ENCODE results near the gene ITGB8. TPM values are rescaled to one million over a fixed set of nuclear protein-coding genes. Genes with fewer than 3 reads are reported as not detected.

Gene ITGB8
- total and polyA plus RNA-seq, 2 of the 4 experiments (the other 2 are of a cell fraction), result 2.6 to 10.2 TPM

DNA sequence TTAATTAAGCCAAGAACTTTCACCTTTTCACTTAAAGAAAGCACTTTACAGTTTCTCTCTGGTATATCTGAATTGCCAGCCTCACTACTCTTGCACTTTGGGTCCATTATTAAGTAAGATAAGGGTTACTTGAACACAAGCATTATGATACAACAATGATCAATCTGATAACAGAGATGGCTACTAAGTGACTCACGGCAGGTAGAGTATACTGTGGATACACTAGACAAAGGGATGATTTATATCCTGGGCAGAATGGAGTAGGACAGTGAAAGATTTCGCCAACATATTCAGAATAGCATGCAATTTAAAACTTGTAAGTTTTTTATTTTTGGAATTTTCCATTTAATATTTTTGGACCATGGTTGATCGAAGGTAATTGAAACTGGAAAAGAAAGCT lies 34.3 kb upstream of the ITGB8 start:
- Histone ChIP-seq H3K36me3 (ENCODE audit: control insufficient read depth, insufficient read depth, low read length) (no peaks in the 10 kb centered on the region), H3K9me3 (ENCODE audit: control insufficient read depth, insufficient read depth, low read length) (no peaks in the 10 kb centered on the region), H4K91ac (ENCODE audit: insufficient read depth, low read depth, low read length) (no peak overlapping the region), H4K8ac (ENCODE audit: low read depth in 2 of 2, low read length in 2 of 2) (no peak overlapping the region), H3K79me1 (ENCODE audit: low read depth in 1 of 2, low read length in 2 of 2) (no peaks in the 10 kb centered on the region), H3K4me2 (ENCODE audit: low read depth, low read length) (no peak overlapping the region), H3K4me1 (ENCODE audit: control insufficient read depth, insufficient read depth, low read length) (peaks cover 2% of the 10 kb centered on the region; the same call in 1 of the 2 replicates), H2AK5ac (ENCODE audit: low read depth, low read length) (no peak overlapping the region), H4K5ac (ENCODE audit: low read depth, low read length) (no peak overlapping the region), H3K4ac (ENCODE audit: low read depth, low read length) (no peak overlapping the region), H3K9ac (ENCODE audit: low read depth, low read length) (no peak overlapping the region), H3K9me1 (ENCODE audit: insufficient read depth, low read length) (no peaks in the 10 kb centered on the region), H2AK9ac (replicated peaks; ENCODE audit: low read depth, low read length, poor library complexity) (no peak overlapping the region), H3K27me3 (ENCODE audit: control insufficient read depth, insufficient read depth, low read length) (no peaks in the 10 kb centered on the region), H2BK120ac (ENCODE audit: low read depth, low read length) (no peak overlapping the region), H3K23ac (ENCODE audit: low read depth, low read length) (no peak overlapping the region), H3K18ac (ENCODE audit: low read depth, low read length) (no peak overlapping the region), H3K27ac (ENCODE audit: insufficient read depth, low read length) (no peak overlapping the region), H4K20me1 (ENCODE audit: insufficient read depth, low read length) (no peaks in the 10 kb centered on the region), H2AFZ (replicated peaks; ENCODE audit: low read length, poor library complexity) (no peak overlapping the region), H3K56ac (ENCODE audit: extremely low read depth, insufficient read depth, low read length) (no peak overlapping the region), H2BK5ac (ENCODE audit: low read depth, low read length, poor library complexity, severe bottlenecking) (no peak overlapping the region), H3K14ac (replicated peaks; ENCODE audit: low read depth, low read length) (no peak overlapping the region), H2BK15ac (ENCODE audit: low read depth, low read length) (no peak overlapping the region), H3K4me3 (ENCODE audit: insufficient read depth, low read depth, low read length) (no peak overlapping the region), H2BK20ac (ENCODE audit: low read depth, low read length) (no peak overlapping the region)
- DNase-seq (no peak), ATAC-seq (ENCODE audit: low read depth) (no peak)
- BruUV-seq (replicated peaks), result no TSS peak
- in situ Hi-C loops (cut with MboI; ENCODE audit: low sequenced_read_pairs) (no loop called here), dilution Hi-C loops (cut with HindIII; ENCODE audit: low sequenced_read_pairs, unreplicated experiment) (no loop called here), intact Hi-C loops (cut with micrococcal nuclease) (no loop called here)
- POLR2A ChIA-PET (ENCODE audit: unreplicated experiment), result no interaction called here
- no CpG with 5 or more reads among the region's 3 CpGs for WGBS, 2 experiments (ENCODE audit: extremely low coverage in 2 of 2, insufficient read length in 1 of 2)
- CTCF ChIA-PET, result no interaction called here
- TF ChIP-seq MAFK (IDR thresholded peaks at IDR 0.05; ENCODE audit: low read depth, low read length) (no peak), BHLHE40 (IDR thresholded peaks at IDR 0.05; ENCODE audit: low read depth, low read length) (no peak), SMC3 (IDR thresholded peaks at IDR 0.05; ENCODE audit: low read depth, low read length) (no peak), RAD21 (IDR thresholded peaks at IDR 0.05; ENCODE audit: low read length) (no peak), RCOR1 (IDR thresholded peaks at IDR 0.05; ENCODE audit: insufficient replicate concordance, low read length) (no peak), CHD1 (IDR thresholded peaks at IDR 0.05; ENCODE audit: low read depth, low read length) (no peak), RFX5 (IDR thresholded peaks at IDR 0.05; ENCODE audit: low read depth, low read length) (no peak), MAZ (IDR thresholded peaks at IDR 0.05; ENCODE audit: borderline replicate concordance, low read depth, low read length) (no peak), CEBPB (IDR thresholded peaks at IDR 0.05; ENCODE audit: low read depth, low read length) (no peak), POLR2A (IDR thresholded peaks at IDR 0.05; ENCODE audit: low read depth, low read length) (no peak), MXI1 (IDR thresholded peaks at IDR 0.05; ENCODE audit: borderline replicate concordance, low read depth, low read length) (no peak)
- TF ChIP-seq, protein P1, sequence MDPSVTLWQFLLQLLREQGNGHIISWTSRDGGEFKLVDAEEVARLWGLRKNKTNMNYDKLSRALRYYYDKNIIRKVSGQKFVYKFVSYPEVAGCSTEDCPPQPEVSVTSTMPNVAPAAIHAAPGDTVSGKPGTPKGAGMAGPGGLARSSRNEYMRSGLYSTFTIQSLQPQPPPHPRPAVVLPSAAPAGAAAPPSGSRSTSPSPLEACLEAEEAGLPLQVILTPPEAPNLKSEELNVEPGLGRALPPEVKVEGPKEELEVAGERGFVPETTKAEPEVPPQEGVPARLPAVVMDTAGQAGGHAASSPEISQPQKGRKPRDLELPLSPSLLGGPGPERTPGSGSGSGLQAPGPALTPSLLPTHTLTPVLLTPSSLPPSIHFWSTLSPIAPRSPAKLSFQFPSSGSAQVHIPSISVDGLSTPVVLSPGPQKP (IDR thresholded peaks at IDR 0.05; ENCODE audit: borderline replicate concordance, low read depth, low read length), result no peak
- TF ChIP-seq, protein P2, sequence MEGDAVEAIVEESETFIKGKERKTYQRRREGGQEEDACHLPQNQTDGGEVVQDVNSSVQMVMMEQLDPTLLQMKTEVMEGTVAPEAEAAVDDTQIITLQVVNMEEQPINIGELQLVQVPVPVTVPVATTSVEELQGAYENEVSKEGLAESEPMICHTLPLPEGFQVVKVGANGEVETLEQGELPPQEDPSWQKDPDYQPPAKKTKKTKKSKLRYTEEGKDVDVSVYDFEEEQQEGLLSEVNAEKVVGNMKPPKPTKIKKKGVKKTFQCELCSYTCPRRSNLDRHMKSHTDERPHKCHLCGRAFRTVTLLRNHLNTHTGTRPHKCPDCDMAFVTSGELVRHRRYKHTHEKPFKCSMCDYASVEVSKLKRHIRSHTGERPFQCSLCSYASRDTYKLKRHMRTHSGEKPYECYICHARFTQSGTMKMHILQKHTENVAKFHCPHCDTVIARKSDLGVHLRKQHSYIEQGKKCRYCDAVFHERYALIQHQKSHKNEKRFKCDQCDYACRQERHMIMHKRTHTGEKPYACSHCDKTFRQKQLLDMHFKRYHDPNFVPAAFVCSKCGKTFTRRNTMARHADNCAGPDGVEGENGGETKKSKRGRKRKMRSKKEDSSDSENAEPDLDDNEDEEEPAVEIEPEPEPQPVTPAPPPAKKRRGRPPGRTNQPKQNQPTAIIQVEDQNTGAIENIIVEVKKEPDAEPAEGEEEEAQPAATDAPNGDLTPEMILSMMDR (conservative IDR thresholded peaks at IDR 0.05; ENCODE audit: low read depth, low read length), result no peak

Measured in IMR-90 (cell line).